ENCODE results near the gene EMILIN2. TPM values are rescaled to one million over a fixed set of nuclear protein-coding genes. Genes with fewer than 3 reads are reported as not detected.

Gene EMILIN2
- total and polyA plus RNA-seq, 2 of the 8 experiments (the other 6 are each of a cell fraction or from before 2014, with no cell fraction given): 6.0 to 7.5 TPM

- 86% methylated on average over 2 of the region's 2 CpGs; no CpG with 5 or more reads in 1 of the 2 experiments for WGBS, 2 experiments (ENCODE audit: extremely low coverage in 1 of 2, insufficient coverage in 1 of 2, insufficient read length in 1 of 2, insufficient replicate concordance in 2 of 2, low coverage in 1 of 2, low lambda C conversion rate in 2 of 2, missing lambda C conversion rate in 1 of 2)
- H3K79me1 ChIP-seq (ENCODE audit: low read depth, low read length): no peaks in the 10 kb centered on the region
- no peak overlapping the region for H3K14ac ChIP-seq (ENCODE audit: insufficient read length)
- H3K36me3 ChIP-seq (ENCODE audit: control insufficient read depth in 2 of 4, insufficient read depth in 4 of 4, low read length in 3 of 4): no peaks in the 10 kb centered on the region
- no peak overlapping the region for H3K4me3 ChIP-seq (ENCODE audit: extremely low read depth in 1 of 4, insufficient read depth in 2 of 4, low read depth in 3 of 4, low read length in 4 of 4)
- no peak overlapping the region for H4K8ac ChIP-seq (ENCODE audit: extremely low read depth, insufficient read depth, low read length)
- peaks cover 2 to 8% (median 5%) of the 10 kb centered on the region in 4 experiments; a peak in 5 of 7 replicates for H3K4me1 ChIP-seq (replicated peaks in 1 of 4; ENCODE audit: control insufficient read depth in 3 of 4, insufficient read depth in 4 of 4, low read length in 3 of 4)
- H3K23ac ChIP-seq (ENCODE audit: insufficient read length): no peak overlapping the region
- no peak overlapping the region for H2AFZ ChIP-seq (ENCODE audit: low read length)
- no peak overlapping the region for H2BK120ac ChIP-seq (replicated peaks; ENCODE audit: low read depth, low read length)
- H3K56ac ChIP-seq (replicated peaks; ENCODE audit: insufficient read length, low read depth, low read length): no peak overlapping the region
- H2BK20ac ChIP-seq (ENCODE audit: low read length): no peak overlapping the region
- H3K4ac ChIP-seq (replicated peaks; ENCODE audit: insufficient read length, low read depth, low read length): no peak overlapping the region
- H3K27ac ChIP-seq (ENCODE audit: low read depth, low read length): no peak overlapping the region
- no peak overlapping the region for H2AK5ac ChIP-seq (ENCODE audit: low read depth, low read length)
- H2BK5ac ChIP-seq (ENCODE audit: low read depth, low read length): no peak overlapping the region
- H3K79me2 ChIP-seq (ENCODE audit: control insufficient read depth in 1 of 2, insufficient read depth in 2 of 2, low read length in 2 of 2): no peaks in the 10 kb centered on the region
- no peak overlapping the region for H3K4me2 ChIP-seq (ENCODE audit: insufficient read depth in 1 of 2, low read depth in 2 of 2, low read length in 2 of 2)
- POLR2A ChIA-PET (ENCODE audit: partially characterized antibody): interaction anchor here (1.4 kb wide), 1 partner anchor 11 kb away, joined by 5 read pairs; no protein-coding TSS in a partner anchor
- DNase-seq (ENCODE audit: low read depth in 1 of 2, low spot score in 2 of 2) (no peak), FAIRE-seq (no peak)
- H3K18ac ChIP-seq (ENCODE audit: extremely low read depth, low read length): no peak overlapping the region
- H4K91ac ChIP-seq (replicated peaks; ENCODE audit: insufficient read length, low read length): no peak overlapping the region
- no peak overlapping the region for H2BK15ac ChIP-seq (ENCODE audit: low read length)
- no peak overlapping the region for H4K5ac ChIP-seq (ENCODE audit: insufficient read length, low read depth, low read length)
- no peaks in the 10 kb centered on the region for H3K27me3 ChIP-seq (replicated peaks in 1 of 4; ENCODE audit: control insufficient read depth in 3 of 4, extremely low read depth in 1 of 4, insufficient read depth in 3 of 4, low read length in 3 of 4)
- TF ChIP-seq SP4 (IDR thresholded peaks at IDR 0.05; ENCODE audit: low read length) (no peak), CBX8 (IDR thresholded peaks at IDR 0.05; ENCODE audit: borderline replicate concordance, low read depth, low read length) (no peak), GABPA (IDR thresholded peaks at IDR 0.05; ENCODE audit: borderline replicate concordance, insufficient read depth, low read length) (no peak), NANOG (IDR thresholded peaks at IDR 0.05; ENCODE audit: insufficient read depth, low read depth, low read length, poor library complexity, severe bottlenecking) (no peak), EGR1 (IDR thresholded peaks at IDR 0.05; ENCODE audit: borderline replicate concordance, low read depth, low read length) (no peak), KDM1A (IDR thresholded peaks at IDR 0.05; ENCODE audit: borderline replicate concordance, low read length) (no peak), ZNF274 (IDR thresholded peaks at IDR 0.05; ENCODE audit: borderline replicate concordance, extremely low read depth, low read length) (no peak)
- no peaks in the 10 kb centered on the region; a peak in 1 of 4 replicates for H3K9me3 ChIP-seq (ENCODE audit: insufficient read depth in 2 of 2, low read depth in 1 of 2, low read length in 1 of 2)
- H3K9ac ChIP-seq (replicated peaks in 1 of 4; ENCODE audit: extremely low read depth in 1 of 4, low read depth in 3 of 4, low read length in 3 of 4): no peak overlapping the region
- CTCF ChIA-PET (ENCODE audit: partially characterized antibody): no interaction called here
- no peaks in the 10 kb centered on the region for H3K23me2 ChIP-seq (ENCODE audit: low read depth, low read length)
- no peaks in the 10 kb centered on the region for H4K20me1 ChIP-seq (replicated peaks in 1 of 2; ENCODE audit: control insufficient read depth in 1 of 2, insufficient read depth in 2 of 2, low read length in 2 of 2)
- no peak overlapping the region for H2BK12ac ChIP-seq (ENCODE audit: low read depth, low read length)
Measured at GRCh38 chr18:2894841-2895370, 48.1 kb downstream of the EMILIN2 start.
